OCI-LY7 (cell line): ENCODE results near the gene FAM171A2. TPM values are rescaled to one million over a fixed set of nuclear protein-coding genes. Genes with fewer than 3 reads are reported as not detected.
A peak's percentile ranks its signal among the peaks of the same experiment; 100 is the strongest.

Experiments used
- BruUV-seq: library from RNA; stranded (reverse); fragments of 400-500 nt; replicated peaks from 2 replicates; lab custom pipeline; 2021; lab: Mats Ljungman, UMichigan
- CTCF ChIA-PET: fragments of 300-600 bp; sonication (Branson Sonifier 250); formaldehyde crosslinking; loops from one replicate; lab custom pipeline; 2022; ENCODE audit warnings: antibody characterized with exemption; ENCODE audit not compliant: unreplicated experiment; lab: Charles Lee
- POLR2A ChIA-PET: fragments of 300-600 bp; sonication (Branson Sonifier 250); formaldehyde crosslinking; loops from one replicate; lab custom pipeline; 2022; ENCODE audit warnings: antibody characterized with exemption; lab: Charles Lee
- DNase-seq: peaks from one replicate; pipeline ENCODE4 v3.0.0-alpha.2; 2015; ENCODE audit warnings: low spot score
- H2AFZ ChIP-seq: fragments of 200-600 bp; sonication (generic), shearing (Covaris generic); 2 replicates; pipeline ENCODE4 v1.6.1; 2014; ENCODE audit warnings: mild to moderate bottlenecking, antibody characterized with exemption, low read length, moderate library complexity
- H3K27ac ChIP-seq: fragments of 200-600 bp; sonication (generic); 2 replicates; pipeline ENCODE4 v1.5.1; 2014; ENCODE audit warnings: mixed run types, low read depth, mild to moderate bottlenecking, moderate library complexity, low read length, inconsistent platforms; ENCODE audit not compliant: poor library complexity, severe bottlenecking
- H3K36me3 ChIP-seq: fragments of 200-600 bp; sonication (generic); 2 replicates; pipeline ENCODE4 v1.6.1; 2014; ENCODE audit warnings: mild to moderate bottlenecking, antibody characterized with exemption, low read length, moderate library complexity, mixed read lengths; ENCODE audit not compliant: insufficient read depth
- H3K4me1 ChIP-seq: fragments of 200-600 bp; sonication (generic); 2 replicates; pipeline ENCODE4 v1.5.1; 2014; ENCODE audit warnings: mild to moderate bottlenecking, low read length; ENCODE audit not compliant: insufficient read depth, poor library complexity, severe bottlenecking
- H3K4me2 ChIP-seq: fragments of 200-600 bp; sonication (generic); 2 replicates; pipeline ENCODE4 v1.6.1; 2014; ENCODE audit warnings: mild to moderate bottlenecking, low read length
- H3K4me3 ChIP-seq: fragments of 200-600 bp; sonication (generic); 2 replicates; pipeline ENCODE4 v1.5.1; 2014; ENCODE audit warnings: mild to moderate bottlenecking, low read depth, low read length; ENCODE audit not compliant: poor library complexity, severe bottlenecking
- H3K79me2 ChIP-seq: fragments of 200-600 bp; sonication (generic); 2 replicates; pipeline ENCODE4 v1.6.1; 2016; ENCODE audit warnings: low read depth, mild to moderate bottlenecking, low read length, moderate library complexity, mixed read lengths; ENCODE audit not compliant: insufficient read depth
- H3K9me2 ChIP-seq: fragments of 200-600 bp; sonication (generic); 2 replicates; pipeline ENCODE4 v1.6.1; 2016; ENCODE audit warnings: mild to moderate bottlenecking, low read length, mixed read lengths; ENCODE audit not compliant: insufficient read depth
- H3K9me3 ChIP-seq: fragments of 200-600 bp; sonication (generic); 2 replicates; pipeline ENCODE4 v1.6.1; 2014; ENCODE audit warnings: mild to moderate bottlenecking, mixed run types, low read length, mixed read lengths
- H4K20me1 ChIP-seq: fragments of 200-600 bp; sonication (generic); 2 replicates; pipeline ENCODE4 v1.6.1; 2014; ENCODE audit warnings: mild to moderate bottlenecking, antibody characterized with exemption, low read length, moderate library complexity, mixed read lengths; ENCODE audit not compliant: insufficient read depth
- EZH2phosphoT487 ChIP-seq: fragments of 200-600 bp; sonication (generic); IDR thresholded peaks from 2 replicates; pipeline ENCODE4 v1.6.1; 2018; ENCODE audit warnings: low read depth, borderline replicate concordance, mild to moderate bottlenecking, mixed run types, antibody characterized with exemption, low read length, moderate library complexity, mixed read lengths
- intact Hi-C: fragments of 100-400 bp; cut with micrococcal nuclease; formaldehyde crosslinking; loops from one replicate; pipeline ENCODE4 v1.10.0; 2022; ENCODE audit not compliant: unreplicated experiment
- total RNA-seq, 2 experiments: library from RNA; depleted of rRNA in 1 of 2; stranded (reverse); fragments of >200 nt in 1 of 2; shearing (Covaris generic) in 1 of 2; gene quantifications; 2 replicates each; pipeline ENCODE4 v1.2.3, GENCODE V29; 2014 to 2022
- TF ChIP-seq, protein P1 (sequence below): fragments of 200-600 bp; sonication (generic); conservative IDR thresholded peaks from 2 replicates; pipeline ENCODE4 v1.5.1; 2014; ENCODE audit warnings: mild to moderate bottlenecking, antibody characterized with exemption, low read length, moderate library complexity, mixed read lengths

FAM171A2 gene
- total RNA-seq, 2 experiments from 2014 or later, result 3.4 to 4.6 TPM

DNA sequence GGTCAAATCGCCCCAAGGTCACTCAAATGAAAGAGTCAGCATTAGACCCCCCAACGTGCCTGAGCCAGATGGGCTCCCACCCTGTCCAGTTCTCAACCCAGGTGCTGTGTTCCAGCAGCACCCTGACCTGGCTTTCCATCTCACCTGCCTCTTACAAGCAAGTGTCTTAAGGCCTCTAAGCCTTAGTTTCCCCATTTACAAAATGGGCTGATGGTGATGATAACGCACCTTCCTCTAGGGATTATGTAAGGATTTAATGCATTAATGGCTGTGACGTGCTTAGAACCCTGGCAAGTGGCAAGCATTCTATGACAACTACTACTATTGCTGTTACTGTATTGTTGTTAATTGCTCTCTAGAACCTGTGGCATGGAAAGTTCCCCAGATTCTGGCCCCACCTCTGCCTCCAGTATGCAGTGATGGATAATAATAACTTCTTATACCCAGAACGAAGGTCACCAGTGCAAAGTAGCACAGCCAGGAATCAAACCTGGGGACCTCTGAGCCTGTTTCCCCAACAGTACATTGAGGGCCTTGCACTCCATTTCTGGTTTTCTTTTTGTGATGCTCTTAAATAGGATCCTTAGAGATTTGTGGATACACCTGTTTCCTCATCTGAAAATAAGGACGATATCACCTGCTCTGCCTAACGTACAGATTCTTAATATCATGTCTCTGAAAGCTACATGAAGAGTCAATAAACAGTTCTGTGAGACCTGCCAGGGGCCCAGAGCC is 35.8 kb downstream of the FAM171A2 start:
- ChIA-PET CTCF (interaction anchor here (1.1 to 1.5 kb wide), 2 partner anchors 18 to 118 kb away, joined by 3 to 6 read pairs; partner anchors contain the start of gene GRN), POLR2A (interaction anchor here (0.8 kb wide), 1 partner anchor 128 kb away, joined by 3 read pairs; the partner anchor contains the start of gene ATXN7L3)
- Histone ChIP-seq H3K4me1 (peaks cover 52% of the 10 kb centered on the region), H4K20me1 (no peaks in the 10 kb centered on the region), H3K27ac (peak overlapping the region; percentile 90), H3K36me3 (peaks cover 3% of the 10 kb centered on the region; the same call in 1 of the 2 replicates), H3K79me2 (peaks cover 11% of the 10 kb centered on the region), H3K4me3 (peak overlapping the region; percentile 15), H3K4me2 (peak overlapping the region; percentile 64), H2AFZ (peak overlapping the region; percentile 61; the same call in 1 of the 2 replicates), H3K9me2 (no peaks in the 10 kb centered on the region), H3K9me3 (no peaks in the 10 kb centered on the region)
- intact Hi-C loops, result loop anchor here (5.0 to 10.0 kb wide), 3 partner anchors 186 to 253 kb away; partner anchors contain the start of genes G6PC3, HDAC5 and HROB
- TF ChIP-seq, protein P1, sequence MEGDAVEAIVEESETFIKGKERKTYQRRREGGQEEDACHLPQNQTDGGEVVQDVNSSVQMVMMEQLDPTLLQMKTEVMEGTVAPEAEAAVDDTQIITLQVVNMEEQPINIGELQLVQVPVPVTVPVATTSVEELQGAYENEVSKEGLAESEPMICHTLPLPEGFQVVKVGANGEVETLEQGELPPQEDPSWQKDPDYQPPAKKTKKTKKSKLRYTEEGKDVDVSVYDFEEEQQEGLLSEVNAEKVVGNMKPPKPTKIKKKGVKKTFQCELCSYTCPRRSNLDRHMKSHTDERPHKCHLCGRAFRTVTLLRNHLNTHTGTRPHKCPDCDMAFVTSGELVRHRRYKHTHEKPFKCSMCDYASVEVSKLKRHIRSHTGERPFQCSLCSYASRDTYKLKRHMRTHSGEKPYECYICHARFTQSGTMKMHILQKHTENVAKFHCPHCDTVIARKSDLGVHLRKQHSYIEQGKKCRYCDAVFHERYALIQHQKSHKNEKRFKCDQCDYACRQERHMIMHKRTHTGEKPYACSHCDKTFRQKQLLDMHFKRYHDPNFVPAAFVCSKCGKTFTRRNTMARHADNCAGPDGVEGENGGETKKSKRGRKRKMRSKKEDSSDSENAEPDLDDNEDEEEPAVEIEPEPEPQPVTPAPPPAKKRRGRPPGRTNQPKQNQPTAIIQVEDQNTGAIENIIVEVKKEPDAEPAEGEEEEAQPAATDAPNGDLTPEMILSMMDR, result no peak
- TF ChIP-seq EZH2phosphoT487, result no peak
- peak; percentile 71 for DNase-seq
- no TSS peak for BruUV-seq

DNA sequence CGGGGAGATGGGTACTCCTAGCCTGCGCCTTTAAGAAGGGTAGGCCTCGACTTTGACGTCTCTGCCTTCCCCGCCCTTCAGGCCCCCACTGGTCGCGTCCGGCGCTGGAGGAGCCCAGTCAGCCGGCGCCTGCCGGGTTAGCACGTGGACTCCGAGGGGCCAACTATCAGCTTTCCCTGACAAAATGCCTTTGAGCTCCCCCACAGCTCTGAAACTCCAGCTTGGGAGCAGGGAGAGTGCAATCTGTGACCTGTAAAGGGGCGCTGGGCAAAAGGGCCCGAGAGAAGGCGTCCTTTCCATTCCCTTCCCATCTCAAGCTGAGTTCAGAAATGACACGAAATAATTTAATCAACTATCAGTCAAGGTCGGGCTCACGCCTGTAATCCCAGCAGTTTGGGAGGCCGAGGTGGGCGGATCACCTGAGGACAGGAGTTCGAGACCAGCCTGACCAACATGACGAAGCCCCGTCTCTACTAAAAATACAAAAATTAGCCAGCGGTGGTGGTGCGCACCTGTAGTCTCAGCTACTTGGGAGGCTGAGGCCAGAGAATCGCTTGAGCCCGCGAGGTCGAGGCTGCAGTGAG is 36.7 kb downstream of the FAM171A2 start:
- H2AFZ ChIP-seq, result no peak overlapping the region
- no TSS peak for BruUV-seq
- peaks cover 52% of the 10 kb centered on the region for H3K4me1 ChIP-seq
- intact Hi-C loops, result loop anchor here (1.0 to 10.0 kb wide), 5 partner anchors 21 to 252 kb away; partner anchors contain the start of genes G6PC3, HDAC5 and HROB
- peak overlapping the region; percentile 90 for H3K27ac ChIP-seq
- H3K9me3 ChIP-seq, result no peaks in the 10 kb centered on the region
- H3K4me2 ChIP-seq, result peak overlapping the region; percentile 62
- peak; percentile 98 for DNase-seq
- ChIA-PET CTCF (interaction anchor here (1.0 kb wide), 3 partner anchors 21 to 123 kb away, joined by 3 to 4 read pairs (median 3); no protein-coding TSS in a partner anchor), POLR2A (interaction anchor here (0.7 to 1.0 kb wide), 2 partner anchors 31 to 105 kb away, joined by 3 read pairs; no protein-coding TSS in a partner anchor)
- H3K79me2 ChIP-seq, result peaks cover 11% of the 10 kb centered on the region
- no peaks in the 10 kb centered on the region for H4K20me1 ChIP-seq
- H3K9me2 ChIP-seq, result no peaks in the 10 kb centered on the region
- TF ChIP-seq, protein P1, result no peak
- TF ChIP-seq EZH2phosphoT487, result no peak
- H3K4me3 ChIP-seq, result peak overlapping the region; percentile 44
- peaks cover 12% of the 10 kb centered on the region for H3K36me3 ChIP-seq
